ENCODE measurements around the gene PHF11.

Gene PHF11

DNA sequence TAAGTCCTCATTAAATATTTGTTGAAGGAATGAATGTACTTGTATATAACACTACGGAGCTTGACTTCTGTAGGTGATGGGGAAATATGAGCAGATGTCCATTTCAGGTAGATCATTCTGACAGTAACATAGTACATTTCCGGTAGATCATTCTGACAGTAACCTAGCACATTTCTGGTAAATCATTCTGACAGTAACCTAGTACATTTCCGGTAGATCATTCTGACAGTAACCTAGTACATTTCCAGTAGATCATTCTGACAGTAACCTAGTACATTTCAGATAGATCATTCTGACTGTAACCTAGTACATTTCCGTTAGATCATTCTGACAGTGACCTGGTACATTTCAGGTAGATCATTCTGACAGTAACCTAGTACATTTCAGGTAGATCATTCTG, 2.5 kb downstream of the PHF11 start:
- DNase-seq: no peak

DNA sequence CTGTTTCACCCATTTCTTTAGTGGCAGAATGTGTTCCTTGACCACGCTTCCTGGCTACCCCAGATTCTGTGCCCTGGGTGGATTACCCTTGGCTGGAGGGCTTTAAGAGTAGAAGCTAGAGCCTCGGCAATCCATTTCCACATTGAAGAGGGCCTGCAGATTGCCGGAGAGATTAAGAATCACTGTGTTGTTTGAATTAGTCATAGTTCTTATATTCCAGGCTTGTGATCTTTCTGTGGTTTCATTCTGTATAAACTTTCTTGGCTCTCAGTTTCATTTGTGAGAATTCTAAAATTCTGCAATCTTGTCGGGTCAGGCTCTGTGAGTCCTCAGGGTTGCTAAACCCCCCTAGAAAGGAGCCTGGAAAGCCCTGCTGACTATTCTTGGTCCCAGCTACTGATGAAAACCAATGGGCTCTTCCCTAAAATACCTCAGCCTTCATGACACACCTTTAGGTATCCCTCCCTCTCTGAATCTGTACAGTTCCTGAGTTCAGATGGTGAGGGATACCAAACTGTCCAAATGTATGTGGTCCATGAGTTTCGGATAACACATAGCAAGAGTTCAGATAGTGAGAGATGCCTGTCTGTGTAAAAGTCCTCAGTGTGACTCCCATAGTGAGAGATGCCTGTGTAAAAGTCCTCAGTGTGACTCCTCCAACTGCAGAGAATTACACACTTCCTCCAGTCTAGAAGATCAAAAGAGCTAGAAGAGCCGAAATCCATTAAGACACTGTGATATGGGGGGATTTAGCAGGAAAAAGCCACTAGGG, 4.3 kb downstream of the PHF11 start:
- DNase-seq: no peak

DNA sequence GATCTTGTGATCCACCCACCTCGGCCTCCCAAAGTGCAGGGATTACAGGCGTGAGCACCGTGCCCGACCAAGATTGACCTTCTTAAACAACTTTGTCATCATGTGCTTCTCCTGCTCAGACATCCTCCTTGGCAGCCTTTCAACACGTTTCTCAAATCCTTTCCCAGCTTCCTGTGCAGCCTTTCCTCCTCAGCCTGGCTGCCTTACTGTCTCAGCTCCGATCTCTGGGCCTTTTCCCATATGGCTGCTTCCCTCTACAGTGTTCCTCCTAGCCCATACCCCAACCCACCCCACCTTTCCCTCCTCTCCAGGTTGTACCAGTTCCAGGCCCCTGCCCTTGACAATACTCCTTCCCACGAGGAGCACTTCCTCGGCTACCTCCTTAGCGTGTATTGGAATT, 7.2 kb downstream of the PHF11 start:
- DNase-seq: no peak

DNA sequence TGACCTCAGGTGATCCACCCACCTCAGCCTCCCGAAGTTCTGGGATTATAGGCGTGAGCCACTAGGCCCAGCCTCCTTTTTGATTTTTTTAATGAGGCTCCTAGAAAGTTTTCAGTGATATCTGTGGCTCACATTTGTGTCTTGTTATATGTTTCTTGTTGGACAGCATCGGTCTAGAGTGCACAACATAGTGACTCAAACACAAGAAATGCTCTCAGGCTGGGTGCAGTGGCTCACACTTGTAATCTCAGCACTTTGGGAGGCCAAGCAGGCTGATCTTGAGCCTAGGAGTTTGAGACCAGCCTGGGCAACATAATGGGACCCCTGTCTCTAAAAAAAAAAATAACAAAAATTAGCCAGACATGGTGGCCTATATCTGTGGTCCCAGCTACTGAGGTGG, 8.2 kb downstream of the PHF11 start:
- DNase-seq: no peak

DNA sequence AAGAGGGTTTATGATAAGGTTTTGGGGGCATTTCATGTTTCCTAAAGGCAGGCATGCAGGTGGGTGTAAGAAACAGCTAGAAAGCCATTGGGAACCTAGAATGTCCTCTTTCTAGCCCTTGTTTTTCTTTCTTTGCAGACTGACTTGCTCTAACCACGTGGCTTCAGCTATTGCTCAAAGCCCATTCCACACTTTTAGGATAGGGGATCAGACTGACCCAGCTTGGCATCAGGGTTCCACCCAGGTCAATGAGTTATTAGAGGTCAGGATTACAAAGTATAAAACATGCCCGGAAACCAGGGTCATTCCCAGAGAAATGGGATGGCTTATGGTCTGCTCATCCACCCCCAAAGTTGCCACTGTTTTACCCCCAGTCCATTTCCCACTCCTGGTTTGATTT, 16.8 kb downstream of the PHF11 start:
- no peak for DNase-seq

DNA sequence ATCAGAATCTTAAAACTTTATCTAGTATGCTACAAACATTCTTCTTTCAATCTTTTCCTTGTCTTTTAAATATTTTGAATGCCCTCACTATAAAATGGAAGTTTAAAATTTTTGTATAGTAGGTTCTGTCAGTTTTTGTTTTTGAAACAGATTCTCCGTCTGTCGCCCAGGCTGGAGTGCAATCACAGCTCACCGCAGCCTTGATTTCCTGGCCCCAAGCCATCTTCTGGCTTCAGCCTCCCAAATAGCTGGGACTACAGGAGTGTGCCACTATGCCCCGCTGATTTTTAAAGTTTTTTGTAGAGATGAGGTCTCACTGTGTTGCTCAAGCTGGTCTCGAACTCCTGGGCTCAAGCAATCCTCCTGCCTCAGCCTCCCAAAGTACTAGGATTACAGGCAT, 20.7 kb downstream of the PHF11 start:
- no peak for DNase-seq

DNA sequence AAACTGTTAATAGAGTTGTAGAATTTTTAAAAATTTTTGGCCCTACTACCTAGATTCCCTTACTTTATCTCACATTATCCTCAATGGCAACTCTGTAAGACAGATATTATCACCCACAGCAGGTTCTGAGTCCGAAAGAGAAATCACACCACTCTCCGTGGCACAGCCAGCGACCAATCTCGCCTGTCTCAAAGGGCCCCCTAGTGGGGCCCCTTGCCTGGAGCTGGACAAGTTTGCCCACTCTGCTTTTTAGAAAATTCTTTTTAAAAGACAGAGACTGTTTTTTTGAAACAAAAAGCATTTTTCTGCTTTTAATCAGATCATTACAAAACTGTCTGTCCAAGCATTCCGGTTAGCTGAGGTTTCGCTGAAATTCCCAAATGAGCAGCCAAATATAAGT, 21.7 kb downstream of the PHF11 start:
- DNase-seq: peak in 2 of 14 donors; percentile 6 to 31

DNA sequence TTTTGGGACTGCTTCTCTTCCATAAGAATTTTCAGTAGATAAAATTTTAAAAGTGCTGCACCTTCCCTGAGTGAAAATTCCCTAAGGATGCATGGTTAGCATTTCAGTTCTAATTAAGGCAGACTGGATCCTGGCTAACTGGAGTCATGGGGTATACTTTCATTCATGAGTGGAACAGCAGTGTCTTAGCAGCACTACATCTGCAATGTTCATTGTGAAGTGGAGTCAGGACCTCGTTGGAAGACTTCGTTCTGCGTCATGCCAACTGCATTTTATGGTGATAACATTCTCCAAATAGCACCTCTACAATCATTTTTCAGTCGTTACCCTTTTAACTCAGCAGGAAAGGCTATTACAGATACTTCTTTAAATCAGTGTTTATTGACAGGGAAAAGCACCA, 25.5 kb downstream of the PHF11 start:
- no peak for DNase-seq

DNA sequence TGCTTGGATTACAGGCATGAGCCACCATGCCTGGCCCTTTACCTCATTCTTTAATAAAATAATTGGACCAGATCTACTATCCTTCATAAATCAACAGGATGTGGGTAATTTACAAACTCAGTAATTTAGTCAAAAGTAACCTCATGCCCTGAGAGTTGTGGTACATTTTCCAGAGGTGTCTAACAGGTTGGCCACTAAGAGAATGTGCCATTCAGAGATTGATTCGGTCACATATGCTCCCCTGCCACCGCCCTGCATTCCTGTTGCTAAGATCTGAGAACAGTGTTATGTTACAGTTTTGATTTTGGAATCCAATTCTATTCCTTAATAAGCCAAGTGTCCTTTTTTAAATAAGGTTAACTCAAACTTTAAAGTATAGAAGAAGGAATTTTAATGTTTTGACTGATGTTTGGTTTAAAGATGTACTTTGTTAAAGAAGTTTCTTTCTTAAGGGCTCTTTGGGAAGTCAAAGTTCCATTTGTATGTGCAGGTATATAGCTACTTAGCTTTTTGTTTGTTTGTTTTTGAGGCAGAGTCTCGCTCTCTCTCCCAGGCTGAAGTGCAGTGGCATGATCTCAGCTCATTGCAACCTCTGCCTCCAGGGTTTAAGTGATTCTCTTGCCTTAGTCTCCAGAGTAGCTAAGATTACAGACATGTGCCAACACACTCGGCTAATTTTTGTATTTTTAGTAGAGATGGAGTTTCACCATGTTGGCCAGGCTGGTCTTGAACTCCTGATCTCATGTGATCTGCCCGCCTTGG, 29.2 kb downstream of the PHF11 start:
- DNase-seq: no peak

DNA sequence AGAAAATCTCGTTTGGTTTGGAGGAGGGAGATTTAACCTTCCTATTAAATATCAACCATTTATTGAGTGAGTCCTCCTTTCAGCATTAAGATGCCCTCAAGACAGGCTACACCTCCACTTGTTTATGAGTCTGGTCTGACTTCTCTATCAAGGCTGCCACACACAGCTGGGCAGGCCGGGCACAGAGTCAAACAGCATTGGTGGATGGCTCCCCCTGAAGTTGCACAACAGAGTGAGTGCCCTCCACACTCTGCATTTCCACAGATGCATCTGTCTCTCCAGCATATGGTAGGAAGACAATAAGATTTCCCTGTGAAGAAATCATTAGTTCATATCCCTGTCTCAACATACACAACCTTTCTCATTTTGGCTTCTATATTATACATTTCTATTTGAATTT, 31.4 kb downstream of the PHF11 start:
- DNase-seq: peak in 2 of 14 donors; percentile 18 to 19

DNA sequence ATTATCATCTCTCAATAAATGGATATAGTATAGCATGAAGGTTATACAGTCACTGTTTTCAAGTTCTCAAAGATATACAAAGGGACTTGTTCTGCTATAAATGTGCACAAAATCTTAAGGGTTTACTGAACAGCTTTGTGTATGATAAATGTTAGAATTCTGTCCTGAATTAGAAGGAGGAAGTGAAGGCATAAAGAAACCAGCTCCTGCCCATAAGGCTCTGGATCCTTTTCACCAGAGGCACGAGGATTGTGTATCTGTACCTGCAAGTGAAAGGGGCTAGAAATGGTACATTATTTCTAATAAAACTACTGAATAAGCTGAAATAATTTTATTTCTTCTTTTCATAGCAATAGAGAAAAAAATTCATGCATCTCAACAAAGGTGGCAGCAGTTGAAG, 32.4 kb downstream of the PHF11 start:
- DNase-seq: no peak

DNA sequence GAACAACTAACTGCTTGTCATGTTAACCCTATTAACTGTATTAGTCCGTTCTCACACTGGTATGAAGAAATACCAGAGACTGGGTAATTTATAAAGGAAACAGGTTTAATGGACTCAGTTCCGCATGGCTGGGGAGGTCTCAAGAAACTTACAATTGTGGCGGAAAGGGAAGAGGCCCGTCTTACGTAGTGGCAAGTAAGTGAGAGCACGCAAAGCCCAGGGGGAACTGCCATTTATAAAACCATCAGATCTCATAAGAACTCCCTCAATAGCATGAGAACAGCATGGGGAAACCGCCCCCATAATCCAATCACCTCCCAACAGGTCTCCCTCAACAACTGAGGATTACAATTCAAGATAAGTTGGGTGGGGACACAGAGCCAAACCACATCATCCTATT, 34.7 kb downstream of the PHF11 start:
- DNase-seq: peak in 1 of 14 donors; percentile 30

DNA sequence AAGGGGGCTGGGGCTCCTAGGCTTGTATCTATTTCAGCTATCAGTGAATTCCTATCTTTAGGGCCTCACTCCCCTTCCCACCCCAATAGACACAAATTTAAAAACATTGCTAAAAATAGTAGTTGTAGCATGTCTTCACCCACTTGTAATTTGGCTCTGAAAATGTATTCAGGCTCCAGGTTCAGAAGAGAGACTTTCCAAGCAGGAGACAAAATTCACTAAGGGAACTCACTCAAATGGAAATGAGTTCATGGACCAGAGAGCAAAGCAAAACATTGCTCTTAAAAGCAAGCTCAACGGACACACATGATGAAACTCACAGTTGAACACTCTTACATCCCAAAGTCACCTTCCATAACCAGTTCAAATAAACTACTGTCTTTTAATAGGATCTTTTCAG, 36.8 kb downstream of the PHF11 start:
- no peak for DNase-seq

DNA sequence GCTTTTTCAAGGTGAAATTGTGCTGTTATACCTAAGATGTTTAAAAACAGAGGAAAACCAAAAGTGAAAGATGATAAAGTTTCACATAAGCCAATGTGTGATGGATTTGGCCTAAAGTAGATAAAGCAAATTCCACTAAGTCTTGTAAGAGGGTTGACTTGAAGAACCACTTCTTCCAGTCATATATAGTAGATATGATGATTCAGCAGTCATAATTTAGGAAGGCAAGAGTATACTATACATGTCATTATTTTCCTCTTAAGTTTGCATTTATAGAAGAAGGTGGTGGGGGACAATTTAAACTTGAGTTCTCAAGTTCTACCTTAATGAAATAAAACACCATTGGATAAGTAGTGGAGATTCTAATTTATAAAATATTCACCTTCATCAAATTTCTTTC, 37.3 kb downstream of the PHF11 start:
- DNase-seq: no peak

DNA sequence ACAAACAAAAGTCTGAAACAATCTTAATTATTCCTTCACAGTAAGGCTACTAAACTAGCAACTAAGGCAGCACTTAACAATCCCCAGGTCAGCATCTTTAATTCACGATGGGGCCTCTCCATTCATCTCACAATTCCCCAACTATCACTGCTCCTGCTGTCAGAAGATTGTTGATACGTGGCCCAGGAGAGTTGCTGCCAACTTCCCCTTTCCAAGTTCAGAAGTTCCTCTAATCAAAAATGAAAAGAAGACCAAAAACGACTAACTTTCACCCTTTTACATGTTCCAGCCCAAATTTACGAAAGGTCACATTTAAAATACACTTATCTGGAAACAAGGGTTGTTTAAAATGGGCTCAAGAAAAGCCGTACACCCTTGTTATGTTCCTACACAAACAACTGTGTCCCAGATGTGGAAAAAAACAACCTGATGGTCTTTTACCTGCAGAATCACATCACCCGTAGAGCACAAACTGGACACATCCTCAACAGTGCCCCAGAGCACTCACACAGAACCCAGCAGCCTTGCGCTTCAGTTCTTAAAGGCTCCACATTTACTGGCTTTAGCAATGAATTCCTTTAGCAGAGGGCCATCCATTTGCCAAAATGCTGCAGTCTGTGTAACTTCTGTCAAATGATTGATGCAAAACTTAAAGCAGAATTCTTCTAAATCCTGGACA, 38.0 kb downstream of the PHF11 start:
- no peak for DNase-seq

DNA sequence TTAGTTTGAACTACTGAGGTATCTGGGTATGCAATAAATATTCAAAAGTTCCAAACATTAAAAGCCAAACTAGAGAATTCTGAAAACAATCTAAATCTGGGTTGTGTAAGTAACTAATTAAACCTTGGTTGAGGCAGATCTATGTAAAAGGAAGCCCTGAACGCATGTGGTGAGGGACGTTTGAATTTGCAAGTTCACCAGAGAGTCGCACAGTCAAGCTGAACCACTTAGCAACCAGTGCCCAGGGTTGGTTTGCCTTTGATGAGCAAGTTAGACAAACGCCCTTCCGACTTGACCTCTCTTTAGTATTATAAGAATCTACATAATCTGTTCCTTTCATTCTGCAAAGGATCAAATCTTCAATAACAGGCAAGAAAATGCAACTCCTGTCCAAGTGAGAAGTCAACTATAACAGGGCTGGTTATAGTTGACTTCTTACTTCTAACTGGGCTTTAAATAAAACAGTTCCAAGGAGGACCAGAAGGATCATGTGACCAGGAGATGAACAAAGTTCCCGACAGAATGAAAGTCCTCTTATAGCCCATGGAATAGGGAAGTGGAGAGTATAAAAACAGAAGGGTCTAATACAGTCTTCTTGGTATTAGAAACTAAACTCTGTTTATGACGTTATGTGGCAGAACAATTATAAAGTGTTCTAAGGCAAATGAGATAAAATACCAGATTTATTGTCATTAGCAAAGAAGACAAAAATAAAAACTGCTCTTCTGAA, 40.6 kb downstream of the PHF11 start:
- no peak for DNase-seq

DNA sequence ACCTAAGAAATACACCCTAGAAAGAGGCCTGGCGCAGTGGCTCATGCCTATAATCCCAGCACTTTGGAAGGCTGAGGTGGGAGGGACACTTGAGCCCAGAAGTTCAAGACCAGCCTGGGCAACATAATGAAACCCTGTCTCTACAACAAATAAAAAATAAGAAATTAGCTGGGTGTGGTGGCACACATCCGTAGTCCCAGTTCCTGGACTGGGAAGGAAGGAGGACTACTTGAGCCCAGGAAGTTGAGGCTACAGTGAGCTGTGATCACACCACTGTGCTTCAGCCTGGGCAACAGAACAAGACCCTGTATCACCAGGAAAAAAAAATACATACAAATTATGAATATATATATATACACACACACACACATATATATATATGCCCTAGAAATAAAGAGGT, 42.7 kb downstream of the PHF11 start:
- DNase-seq: no peak

DNA sequence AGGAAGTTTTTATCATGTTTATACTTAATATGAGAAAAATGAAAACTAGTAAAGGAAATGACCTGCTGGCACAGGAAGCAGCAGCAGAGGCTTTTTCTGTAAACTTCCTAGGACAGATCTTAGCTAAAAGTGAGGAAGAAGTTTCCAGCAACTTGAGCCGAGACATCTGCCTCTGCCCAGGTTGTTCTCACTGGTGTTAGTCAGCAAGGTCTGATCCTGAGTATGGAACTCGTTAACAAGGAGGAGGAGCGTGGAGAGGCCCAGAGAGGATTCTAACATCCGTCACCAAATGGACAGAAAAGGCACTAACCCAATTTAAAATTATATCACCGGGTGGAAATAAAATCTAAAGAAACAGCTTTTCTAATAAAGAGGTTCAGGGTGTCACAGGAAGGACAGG, 43.6 kb downstream of the PHF11 start:
- DNase-seq: no peak

DNA sequence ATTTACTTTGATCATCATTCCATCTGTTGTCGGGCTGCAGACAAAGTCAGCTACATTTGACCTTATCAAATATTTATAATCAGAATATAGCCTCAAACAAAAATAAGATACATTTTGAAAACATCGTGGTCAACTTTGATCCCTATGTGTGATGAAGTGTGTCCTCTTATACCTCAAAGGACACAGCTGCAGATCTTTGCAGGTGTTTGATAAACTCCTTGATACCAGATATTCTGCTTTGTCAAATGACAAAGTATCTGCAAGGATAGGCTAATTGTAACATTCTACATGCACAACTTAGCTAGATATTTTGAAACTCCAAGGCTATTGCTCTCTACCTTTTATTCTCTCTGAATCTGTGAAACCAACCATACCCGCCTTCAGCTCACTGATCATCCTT, 44.0 kb downstream of the PHF11 start:
- DNase-seq: no peak

DNA sequence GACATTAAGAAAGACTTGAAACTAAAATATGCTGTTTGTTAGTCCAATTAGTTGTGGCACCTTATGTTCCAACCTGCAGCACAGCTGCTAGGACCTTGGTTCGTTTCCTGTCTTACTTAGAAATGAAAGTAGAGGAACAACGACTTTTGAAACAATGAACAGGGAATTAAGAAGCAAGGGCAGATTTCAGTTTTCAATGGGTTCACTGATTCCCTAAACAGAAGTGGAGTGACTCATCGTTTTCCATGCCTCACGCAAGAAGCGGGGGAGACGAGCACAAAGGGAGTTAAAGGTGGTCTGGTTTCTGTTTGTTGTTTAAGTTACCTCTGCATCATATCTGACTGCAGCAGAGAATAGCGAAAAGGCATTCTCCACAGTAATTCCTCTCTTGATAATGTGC, 44.8 kb downstream of the PHF11 start:
- no peak for DNase-seq

DNA sequence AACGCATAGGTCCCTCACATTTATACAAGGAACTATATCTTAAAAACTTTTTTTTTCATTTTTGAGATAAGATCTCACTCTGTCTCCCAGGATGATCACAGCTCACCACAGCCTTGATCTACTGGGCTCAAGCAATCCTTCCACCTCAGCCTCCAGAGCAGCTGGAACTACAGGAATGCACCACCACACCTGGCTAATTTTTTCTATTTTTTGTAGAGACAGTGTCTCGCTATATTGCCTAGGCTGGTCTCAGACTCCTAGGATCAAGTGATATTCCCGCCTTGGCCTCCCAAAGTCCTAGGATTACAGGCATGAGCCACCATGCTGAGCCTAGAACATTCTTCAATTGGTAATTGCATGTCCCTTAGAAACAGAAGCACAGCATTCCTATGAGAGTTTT, 47.9 kb downstream of the PHF11 start:
- no peak for DNase-seq

DNA sequence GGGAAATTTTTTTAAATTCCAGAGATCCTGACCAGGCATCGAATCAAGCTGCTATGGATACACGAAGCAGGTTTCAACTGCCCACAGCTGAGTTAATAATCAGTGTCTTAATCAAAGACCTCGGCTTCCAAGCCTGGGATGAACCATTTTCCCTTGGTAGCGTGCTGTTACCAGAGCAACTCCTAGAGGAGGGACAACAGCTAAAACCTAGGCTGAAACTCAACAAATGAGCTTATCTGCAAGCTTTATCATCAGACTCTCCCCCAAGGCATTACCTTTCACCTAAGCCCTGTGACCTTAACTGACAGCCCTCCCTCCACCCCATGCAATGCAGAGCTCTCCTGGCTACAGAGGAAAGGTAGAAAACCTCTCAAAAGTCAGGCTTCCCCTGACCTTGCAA, 49.9 kb downstream of the PHF11 start:
- DNase-seq: no peak

DNA sequence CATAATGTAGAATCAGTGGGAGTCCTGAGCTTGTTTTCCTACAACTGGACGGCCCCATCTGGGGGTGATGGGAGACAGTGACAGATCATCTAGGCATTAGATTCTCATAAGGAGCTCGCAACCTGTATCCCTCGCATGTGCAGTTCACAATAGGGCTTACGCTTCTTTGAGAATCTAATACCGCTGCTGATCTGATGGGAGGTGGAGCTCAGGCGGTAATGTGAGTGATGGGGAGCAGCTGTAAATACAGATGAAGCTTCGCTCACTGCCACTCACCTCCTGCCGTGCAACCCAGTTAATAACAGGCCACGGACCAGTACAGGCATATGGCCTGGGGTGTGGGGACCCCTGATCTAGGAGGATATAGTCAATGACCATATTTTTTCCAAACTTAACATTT, 50.8 kb downstream of the PHF11 start:
- no peak for DNase-seq
